ENCODE results near the gene GALNT2. TPM values are rescaled to one million over a fixed set of nuclear protein-coding genes. Genes with fewer than 3 reads are reported as not detected.

GALNT2 gene
- total and polyA plus RNA-seq, 2 of the 13 experiments (the other 11 are each of a cell fraction or from before 2014, with no cell fraction given), result 39.3 to 39.6 TPM

GRCh38 chr1:230157420-230158390, 90.7 kb downstream of the GALNT2 start (continued):
- TF ChIP-seq ZNF451 (CRISPR knock-in tag; IDR thresholded peaks at IDR 0.05), result no peak
- no peak for TF ChIP-seq TBP (CRISPR knock-in tag; IDR thresholded peaks at IDR 0.05)
- peak; percentile 79 for TF ChIP-seq GATAD2A (CRISPR knock-in tag; IDR thresholded peaks at IDR 0.05)
- TF ChIP-seq SALL2 (CRISPR knock-in tag; IDR thresholded peaks at IDR 0.05), result no peak
- no peak for TF ChIP-seq EZH2 (conservative IDR thresholded peaks at IDR 0.05; ENCODE audit: low read depth, low read length)
- no peak for TF ChIP-seq ZMAT3 (CRISPR knock-in tag; conservative IDR thresholded peaks at IDR 0.05)
- no peak for TF ChIP-seq DBP (CRISPR knock-in tag; IDR thresholded peaks at IDR 0.05; ENCODE audit: not compliant biosample characterization)
- no peak for TF ChIP-seq SSRP1 (CRISPR knock-in tag; IDR thresholded peaks at IDR 0.05)
- TF ChIP-seq SP4 (CRISPR knock-in tag; IDR thresholded peaks at IDR 0.05), result no peak
- no peak for TF ChIP-seq RAD21 (CRISPR knock-in tag; IDR thresholded peaks at IDR 0.05)
- TF ChIP-seq ZSCAN29 (CRISPR knock-in tag; conservative IDR thresholded peaks at IDR 0.05), result 0 out of 2 replicates have a peak, but pooled peaks have one; percentile 4
- no peak for TF ChIP-seq TOE1 (CRISPR knock-in tag; IDR thresholded peaks at IDR 0.05)
- TF ChIP-seq SMAD3 (CRISPR knock-in tag; IDR thresholded peaks at IDR 0.05), result no peak
- peak; percentile 39; the same call in 1 of the 3 replicates for TF ChIP-seq MXI1 (IDR thresholded peaks at IDR 0.05; ENCODE audit: borderline replicate concordance, low read depth, low read length)
- no peak for TF ChIP-seq HOMEZ (CRISPR knock-in tag; IDR thresholded peaks at IDR 0.05; ENCODE audit: low read depth)
- TF ChIP-seq ZNF7 (CRISPR knock-in tag; IDR thresholded peaks at IDR 0.05), result no peak
- TF ChIP-seq RELA (CRISPR knock-in tag; IDR thresholded peaks at IDR 0.05), result no peak
- TF ChIP-seq FOXO4 (CRISPR knock-in tag; conservative IDR thresholded peaks at IDR 0.05), result no peak
- TF ChIP-seq RFX5 (IDR thresholded peaks at IDR 0.05; ENCODE audit: low read depth, low read length), result no peak
- no peak; the same call in 1 of the 2 replicates for TF ChIP-seq HDAC1 (CRISPR knock-in tag; IDR thresholded peaks at IDR 0.05)
- TF ChIP-seq THRA (CRISPR knock-in tag; IDR thresholded peaks at IDR 0.05; ENCODE audit: borderline replicate concordance), result peak; percentile 30; the same call in 1 of the 2 replicates
- TF ChIP-seq TCF12 (IDR thresholded peaks at IDR 0.05), result no peak
- TF ChIP-seq TCF12 (CRISPR knock-in tag; IDR thresholded peaks at IDR 0.05), result no peak
- no peak for TF ChIP-seq NFATC3 (CRISPR knock-in tag; IDR thresholded peaks at IDR 0.05)
- no peak for TF ChIP-seq MIXL1 (CRISPR knock-in tag; IDR thresholded peaks at IDR 0.05)
- TF ChIP-seq ZNF607 (CRISPR knock-in tag; IDR thresholded peaks at IDR 0.05; ENCODE audit: borderline replicate concordance), result no peak
- TF ChIP-seq ZFP36 (IDR thresholded peaks at IDR 0.05; ENCODE audit: borderline replicate concordance, low read depth, low read length, partially characterized antibody), result no peak
- TF ChIP-seq MATR3 (CRISPR knock-in tag; IDR thresholded peaks at IDR 0.05), result no peak

Measured in HepG2 (cell line).